Activated CD4-positive, CD25-positive, alpha-beta regulatory T cell treated with anti-CD3 and anti-CD28 coated beads, Interleukin-2, amount 50 U/mL, for 16 hours (primary cell): ENCODE measurements around the gene TUT4.

Experiments used
- DNase-seq: peaks from one replicate; pipeline ENCODE4 v3.0.0-alpha.2; 2020; ENCODE audit warnings: low read depth, low spot score

Gene TUT4

GRCh38 chr1:52413410-52413989 is 139.4 kb downstream of the TUT4 start:
- no peak for DNase-seq

DNA sequence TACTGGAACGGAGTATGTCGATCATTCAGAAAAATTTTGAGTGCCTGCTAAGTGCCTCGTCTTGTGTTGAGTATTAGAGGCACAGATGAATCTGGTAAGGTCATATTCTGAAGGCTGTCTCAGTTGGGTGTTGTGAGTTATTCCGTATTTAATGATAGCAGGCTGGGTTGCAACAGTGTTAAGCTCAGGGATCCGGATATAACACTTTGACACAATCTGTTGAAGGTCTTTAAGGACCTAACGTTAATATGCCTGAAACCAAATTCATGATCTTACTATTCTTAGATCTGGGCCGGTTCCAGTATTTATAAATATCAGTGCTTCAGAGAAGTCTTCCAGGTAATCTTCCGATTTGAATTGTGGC is 147.9 kb downstream of the TUT4 start:
- DNase-seq: no peak

DNA sequence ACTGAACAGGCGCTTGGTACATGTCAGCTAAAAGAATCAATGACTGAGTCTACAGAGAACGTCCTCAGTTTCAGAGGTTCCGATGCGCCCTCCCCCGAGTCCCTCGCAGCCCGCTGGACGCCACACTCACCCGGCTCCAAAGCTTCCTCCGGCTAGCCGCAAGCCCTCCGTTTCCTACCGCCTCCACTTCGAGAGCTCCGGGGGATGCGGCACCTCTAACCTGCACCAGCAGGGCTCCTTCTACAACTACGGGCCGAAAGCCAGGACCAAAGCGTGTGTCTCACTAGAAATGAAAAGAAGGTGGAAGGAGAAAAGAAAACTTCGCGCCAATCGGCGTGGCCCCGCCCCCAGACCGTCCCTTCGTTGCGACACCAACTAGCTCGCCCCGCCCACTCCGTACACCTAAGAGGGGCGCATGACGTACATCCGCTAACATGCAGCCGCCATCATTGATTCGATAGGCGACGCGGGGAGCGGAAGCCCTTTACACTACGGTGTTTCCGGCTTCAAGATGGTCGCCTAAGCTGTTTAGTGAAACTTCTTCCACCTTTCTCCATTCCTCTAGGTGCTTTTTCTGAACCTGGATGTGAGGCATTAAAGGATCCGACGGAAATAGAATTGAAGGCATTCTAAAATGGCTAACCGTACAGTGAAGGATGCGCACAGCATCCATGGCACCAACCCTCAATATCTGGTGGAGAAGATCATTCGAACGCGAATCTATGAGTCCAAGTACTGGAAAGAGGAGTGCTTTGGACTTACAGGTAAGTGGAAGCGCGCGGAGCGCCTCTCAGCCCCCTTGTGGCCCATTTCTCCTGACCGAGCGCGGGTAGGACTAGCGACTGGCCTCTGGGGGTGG is 148.5 kb downstream of the TUT4 start, which contains the start of the genes ORC1 and PRPF38A:
ORC1 (minus strand) TSS at position 308 of the 859 bp plus-strand sequence. CDS start 2,200 bp downstream, outside the sequence.
PRPF38A (plus strand) TSS at position 487 of the 859 bp plus-strand sequence; CDS start at position 635, 148 bp downstream.
- DNase-seq: peak; percentile 96

DNA sequence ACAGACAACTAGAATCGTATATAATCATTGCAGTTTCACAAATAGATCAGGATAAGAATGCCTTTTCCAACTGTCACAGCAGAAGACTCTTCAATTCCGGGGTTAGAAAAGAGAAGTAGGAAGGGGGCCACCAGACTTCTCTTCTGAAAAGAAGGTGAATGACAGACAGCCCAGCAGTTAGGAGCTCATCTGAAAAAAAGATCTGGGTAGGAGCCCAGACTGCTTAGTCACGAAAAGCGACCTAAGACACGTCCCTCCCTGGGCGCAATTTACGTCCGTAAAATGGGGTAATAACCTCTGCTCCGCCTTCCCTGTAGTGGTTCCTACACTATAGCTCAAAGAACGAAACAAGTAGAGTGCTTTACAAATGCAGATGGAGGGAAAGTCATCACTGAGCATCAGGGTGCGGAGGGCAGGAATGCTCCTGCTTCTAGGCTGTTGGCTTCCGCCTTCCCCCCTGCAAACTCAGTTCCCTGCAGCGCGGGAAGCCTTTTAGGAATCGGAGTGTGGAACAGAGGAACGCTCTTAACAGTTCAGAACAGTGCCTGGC is 149.3 kb downstream of the TUT4 start:
- peak; percentile 19 for DNase-seq

DNA sequence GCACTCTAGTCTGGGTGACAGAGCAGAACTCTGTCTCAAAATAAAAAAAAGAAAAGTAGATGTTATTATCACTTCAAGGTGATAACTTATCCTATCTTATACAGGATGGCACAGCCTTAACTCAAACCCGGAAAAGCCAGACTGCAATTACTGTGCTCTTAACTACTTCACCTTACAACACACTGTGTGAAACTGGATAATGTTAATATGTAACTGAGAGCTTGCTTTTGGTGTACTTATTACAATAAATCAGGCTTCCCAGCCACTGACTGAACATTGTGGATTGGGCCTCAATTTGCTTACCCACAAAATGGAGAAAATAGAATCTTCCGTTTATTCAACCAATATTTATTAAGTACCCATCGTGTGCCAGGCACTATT is 150.0 kb downstream of the TUT4 start:
- no peak for DNase-seq

GRCh38 chr1:52400131-52400530 is 152.8 kb downstream of the TUT4 start:
- no peak for DNase-seq

GRCh38 chr1:52399629-52400028 is 153.3 kb downstream of the TUT4 start:
- DNase-seq: no peak

- DNase-seq: no peak
Measured at GRCh38 chr1:52393174-52393573, 159.7 kb downstream of the TUT4 start.

GRCh38 chr1:52386458-52386857 is 166.4 kb downstream of the TUT4 start:
- DNase-seq: no peak

- DNase-seq: no peak
Measured at GRCh38 chr1:52385376-52385775, 167.5 kb downstream of the TUT4 start.
